Right kidney (tissue), 1 donor: Measurements from ENCODE around the gene RUNX1.

Source experiments
- DNase-seq: peaks from one replicate; pipeline ENCODE4 v3.0.0-alpha.2; 2016

Gene RUNX1

DNA sequence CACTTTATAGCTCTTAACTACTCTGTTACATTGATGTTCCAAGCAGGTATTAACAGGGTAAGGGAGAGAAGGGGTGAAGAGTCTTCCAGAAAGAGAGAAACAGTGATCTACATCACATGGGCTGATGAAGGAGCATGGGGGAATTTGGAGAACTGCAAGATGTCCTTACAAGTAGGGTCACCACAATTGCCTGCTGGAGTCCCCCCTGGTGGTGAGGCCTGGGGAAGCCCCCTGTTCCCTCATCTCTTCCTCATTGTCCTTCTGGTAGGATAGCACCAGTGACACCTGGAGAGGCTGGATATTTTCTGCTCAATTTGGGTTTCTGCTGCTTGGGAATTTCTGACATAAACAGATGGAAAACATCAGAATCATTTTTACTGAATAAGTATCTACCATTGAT is 126.6 kb downstream of the RUNX1 start:
- DNase-seq, result no peak

DNA sequence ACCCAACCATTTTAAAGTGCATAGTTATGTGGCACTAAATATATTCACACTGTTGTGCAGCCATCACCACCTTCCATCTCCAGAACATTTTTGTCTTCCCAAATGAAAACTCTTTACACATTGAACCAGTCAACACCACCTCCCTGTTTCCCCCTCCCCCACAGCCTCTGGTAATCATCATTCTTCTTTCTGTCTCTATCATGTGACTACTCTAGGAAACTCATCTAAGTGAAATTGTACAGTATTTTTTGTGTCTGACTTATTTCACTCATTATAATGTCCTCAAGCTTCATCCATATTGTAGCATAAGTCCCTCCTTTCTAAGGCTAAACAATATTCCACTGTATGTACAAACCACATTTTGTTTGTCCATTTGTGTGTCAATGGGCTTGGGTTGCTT is 128.0 kb downstream of the RUNX1 start:
- no peak for DNase-seq

DNA sequence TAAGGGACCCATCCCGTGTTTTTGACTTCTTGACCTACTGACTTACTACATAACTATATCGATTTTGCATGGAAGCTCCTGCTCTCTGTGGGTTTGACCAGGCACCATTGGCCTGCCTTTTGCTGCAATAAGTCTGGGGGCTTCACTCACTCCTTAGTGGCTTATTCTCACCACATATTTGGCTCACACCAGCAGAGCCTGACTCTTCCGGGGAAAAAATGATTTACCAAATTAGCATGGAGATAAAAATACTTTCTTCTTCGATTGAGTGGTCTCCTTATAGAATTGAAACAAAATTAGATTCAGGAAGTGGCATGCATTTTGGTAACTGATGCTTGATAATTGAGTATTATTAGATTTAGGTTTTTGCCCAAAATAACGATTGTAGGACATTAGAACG is 129.7 kb downstream of the RUNX1 start:
- DNase-seq, result no peak

DNA sequence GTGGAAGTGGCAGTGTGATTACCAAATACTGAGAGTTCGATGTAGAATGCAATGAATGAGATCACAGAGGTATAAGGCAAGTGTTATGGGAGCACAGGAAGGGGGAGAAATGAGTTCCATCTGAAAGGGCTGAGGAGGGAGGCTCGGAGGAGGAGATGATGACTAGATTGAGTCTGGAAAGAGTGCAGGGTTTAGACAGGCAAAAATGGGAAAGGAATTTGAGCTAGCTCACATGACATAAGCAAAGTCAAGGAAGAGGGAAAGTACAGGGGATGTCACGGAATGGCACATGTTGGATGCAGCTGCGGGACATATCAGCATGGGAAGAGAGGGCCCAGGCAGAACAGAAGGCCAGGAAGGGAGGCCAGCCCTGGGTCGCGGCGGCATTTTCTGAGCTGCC is 132.7 kb downstream of the RUNX1 start:
- no peak for DNase-seq

DNA sequence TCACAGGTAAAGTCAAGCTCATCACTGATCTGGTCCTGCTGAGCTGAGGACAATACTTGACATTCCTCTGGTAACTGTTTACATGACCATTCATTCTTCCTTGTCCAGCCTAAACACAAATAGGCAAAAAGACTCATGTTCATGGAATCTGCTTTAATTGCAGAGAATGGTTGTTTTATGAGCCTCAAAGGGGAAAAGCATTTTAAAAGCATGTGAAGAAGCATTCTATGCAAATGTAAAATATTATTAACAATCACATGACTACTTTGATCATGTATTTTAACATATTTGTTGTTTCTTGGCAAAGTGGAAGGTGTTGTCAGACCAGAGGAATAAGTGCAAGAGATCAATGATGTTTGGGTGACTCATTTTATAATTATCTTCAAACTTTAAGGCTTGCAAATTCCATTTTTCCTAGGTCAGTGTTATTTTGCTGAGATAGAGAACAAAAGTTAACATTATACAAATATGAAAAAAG is 133.7 kb downstream of the RUNX1 start:
- no peak for DNase-seq

DNA sequence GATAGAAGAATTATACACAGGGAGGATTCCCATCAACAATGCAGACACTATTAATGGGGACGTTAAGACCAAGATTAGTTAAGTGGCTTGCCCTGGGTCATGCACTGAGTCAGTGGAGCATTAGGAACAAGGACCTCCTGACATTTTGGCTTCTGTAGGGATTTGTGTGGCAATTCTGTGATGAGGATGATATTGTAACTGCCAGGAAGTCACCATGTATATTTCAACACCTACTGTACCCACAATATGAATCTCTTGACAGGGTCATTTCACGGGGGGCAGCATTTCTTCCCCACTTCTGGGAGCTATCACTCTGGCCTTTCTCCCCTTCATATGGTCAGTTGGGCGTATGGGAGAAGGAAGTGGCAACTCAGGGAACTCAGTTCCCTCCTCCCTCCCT is 134.9 kb downstream of the RUNX1 start:
- no peak for DNase-seq

DNA sequence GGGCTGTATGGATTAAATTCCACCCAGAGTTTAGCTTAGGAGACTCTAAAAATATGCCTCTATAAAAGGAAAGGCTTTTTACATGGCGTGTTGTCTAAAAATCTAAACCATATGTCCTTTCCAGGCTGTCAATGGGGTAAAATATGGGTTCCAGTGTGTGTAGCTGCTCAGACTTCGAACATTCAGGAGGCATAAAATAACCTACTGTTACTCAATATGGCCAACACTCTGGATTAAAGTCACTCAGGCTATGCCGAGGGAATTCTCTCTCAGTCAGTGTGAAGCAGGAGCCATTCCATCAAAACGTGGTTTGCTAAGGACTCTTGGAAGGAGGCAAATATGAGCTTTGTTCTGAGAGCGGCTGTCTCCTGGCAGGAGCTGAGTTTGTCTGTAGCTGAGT is 135.3 kb downstream of the RUNX1 start:
- DNase-seq, result no peak

DNA sequence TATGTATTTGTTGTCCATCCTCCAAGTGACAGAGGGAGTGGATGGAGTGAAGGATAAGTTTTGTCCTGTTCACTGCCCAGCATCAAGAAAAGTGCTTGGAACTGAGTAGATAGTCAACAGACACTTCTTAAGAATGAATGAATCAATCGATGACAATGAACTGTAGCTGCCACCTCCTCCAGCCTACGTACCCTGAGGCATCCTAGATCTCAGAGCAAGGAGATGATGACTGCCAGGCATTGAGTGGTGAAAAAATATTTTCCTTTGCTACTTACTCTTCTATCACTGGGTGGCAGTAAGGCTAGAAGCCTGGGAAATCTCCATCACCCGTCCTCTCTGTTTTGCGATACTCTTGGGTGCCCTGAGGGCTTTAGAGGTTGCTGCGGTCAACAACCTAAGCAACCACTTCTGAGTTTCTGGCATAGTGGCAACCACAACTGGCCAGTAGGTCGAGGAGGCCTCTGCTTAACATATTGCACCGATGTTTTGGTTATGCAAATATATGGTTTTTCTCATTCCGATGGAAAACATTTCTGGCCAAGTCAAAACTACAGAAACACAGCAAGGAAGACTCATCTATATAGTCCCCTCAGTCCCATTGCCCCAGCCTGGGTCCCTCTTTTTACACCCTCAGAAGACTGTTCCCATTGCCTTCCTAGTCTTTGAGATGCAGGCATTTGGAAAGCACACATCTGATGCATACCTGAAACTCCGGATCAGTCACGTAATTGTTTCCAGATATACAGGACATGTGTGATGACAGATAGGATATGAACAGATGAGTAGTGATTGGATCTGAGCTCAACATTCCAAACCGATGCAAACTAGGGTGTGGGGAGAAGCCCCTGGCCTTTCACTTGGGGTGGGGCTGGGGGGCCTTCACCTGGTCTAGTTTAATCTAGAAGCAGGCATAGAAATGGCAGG is 136.8 kb downstream of the RUNX1 start:
- no peak for DNase-seq

DNA sequence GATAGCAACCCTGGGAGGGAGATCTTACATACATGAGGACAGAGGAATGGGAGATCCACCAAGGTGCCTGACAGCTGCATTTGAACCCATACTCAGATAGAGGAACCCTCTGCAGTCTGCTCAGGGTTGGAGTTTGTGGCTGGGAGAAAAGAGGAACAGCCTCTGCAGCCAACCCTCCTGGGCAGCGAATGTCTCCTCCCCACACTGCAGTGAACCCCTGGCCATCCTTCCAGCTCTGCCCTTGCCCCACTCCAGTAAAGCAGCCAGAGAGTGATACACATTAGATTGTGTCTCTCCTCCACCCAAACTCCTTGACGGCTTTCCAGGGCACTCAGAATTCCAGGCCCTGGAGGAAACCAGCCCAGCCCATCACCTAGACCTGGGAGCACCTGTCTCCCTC is 137.7 kb downstream of the RUNX1 start:
- no peak for DNase-seq

DNA sequence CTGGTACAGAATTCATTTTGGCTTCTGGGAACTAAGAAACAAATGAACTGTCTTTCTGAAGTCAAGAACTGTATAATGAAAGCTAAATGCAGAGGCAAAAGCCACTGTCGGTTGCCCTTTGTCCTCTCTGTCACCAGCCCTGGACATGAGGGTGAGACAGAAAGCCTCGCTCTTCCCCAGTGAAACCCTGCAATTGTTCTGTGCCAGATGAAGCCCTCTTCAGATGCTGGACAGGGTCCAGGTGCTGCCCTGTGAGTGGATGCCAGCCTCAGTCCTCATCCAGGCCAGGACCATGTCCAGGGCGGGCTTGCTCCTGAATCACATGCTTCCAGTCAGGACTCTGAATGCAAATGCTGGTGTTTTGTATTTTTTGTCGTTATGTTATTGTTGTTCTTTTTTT is 138.7 kb downstream of the RUNX1 start:
- DNase-seq, result no peak

DNA sequence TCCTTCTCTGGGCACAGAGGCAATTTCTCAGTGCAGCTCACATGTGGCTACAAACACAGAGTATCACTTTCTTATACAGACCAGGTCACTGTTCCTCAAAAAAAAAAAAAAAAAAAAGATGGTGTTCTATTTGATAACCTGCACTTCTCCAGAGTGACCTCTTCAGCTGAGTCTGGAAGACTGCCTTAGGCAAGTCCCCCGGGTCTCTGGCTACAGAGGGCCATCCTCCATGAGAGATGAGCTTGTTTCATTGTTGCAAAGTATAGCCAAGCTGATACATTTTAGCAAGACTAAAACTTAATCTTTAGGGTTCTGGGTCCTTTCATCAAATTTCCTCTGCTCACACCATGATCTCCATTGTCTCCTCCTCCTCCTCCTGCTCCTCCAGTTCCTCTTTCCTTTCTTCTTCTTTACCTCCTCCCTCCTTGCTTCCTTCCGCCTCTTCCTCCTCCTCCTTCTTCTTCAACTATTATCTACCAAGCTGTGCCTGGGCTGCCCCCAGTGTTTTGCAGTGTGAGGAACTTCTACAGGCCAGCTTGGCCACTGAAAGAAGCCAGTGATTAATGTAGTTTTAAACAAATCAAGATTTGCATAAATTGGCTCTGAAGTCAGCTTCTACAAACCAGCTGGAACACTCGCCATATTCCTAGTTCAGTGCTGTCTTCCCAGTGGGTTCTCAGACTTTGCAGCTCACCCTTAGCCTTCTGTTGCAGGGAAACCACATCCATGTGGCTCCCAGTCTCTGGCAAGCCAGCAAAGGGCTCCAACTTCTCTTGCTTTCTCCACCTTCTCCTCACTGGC is 139.4 kb downstream of the RUNX1 start:
- no peak for DNase-seq

DNA sequence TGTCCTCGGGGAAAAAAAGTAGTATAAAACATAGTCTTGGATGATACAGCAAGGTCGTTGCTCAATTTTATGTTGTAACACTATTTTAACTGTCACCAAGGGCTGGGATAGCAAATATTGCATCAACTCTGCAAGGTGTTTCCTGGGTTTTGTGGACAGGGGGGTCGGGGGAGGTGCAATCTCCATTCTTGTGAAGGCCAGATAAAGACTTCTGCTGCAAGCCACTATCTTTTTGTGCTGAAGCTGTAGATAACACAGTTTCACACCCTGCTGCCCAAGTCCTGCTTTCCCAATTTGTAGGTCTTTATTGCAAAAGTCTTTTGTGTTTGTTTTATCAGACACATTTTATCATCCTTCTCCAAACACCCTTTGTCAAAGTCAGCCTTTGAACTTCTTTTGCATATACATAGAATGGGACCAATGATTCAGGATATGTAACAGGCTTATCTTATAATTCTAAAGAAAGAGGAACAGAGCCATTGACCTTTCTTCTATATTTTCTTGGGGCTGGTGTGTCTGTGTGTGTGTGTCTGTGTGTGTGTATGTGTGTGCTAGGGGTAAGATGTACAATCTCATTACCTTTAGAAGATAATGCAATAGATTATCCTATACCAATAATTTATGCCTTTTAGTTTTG is 140.6 kb downstream of the RUNX1 start:
- DNase-seq, result no peak

DNA sequence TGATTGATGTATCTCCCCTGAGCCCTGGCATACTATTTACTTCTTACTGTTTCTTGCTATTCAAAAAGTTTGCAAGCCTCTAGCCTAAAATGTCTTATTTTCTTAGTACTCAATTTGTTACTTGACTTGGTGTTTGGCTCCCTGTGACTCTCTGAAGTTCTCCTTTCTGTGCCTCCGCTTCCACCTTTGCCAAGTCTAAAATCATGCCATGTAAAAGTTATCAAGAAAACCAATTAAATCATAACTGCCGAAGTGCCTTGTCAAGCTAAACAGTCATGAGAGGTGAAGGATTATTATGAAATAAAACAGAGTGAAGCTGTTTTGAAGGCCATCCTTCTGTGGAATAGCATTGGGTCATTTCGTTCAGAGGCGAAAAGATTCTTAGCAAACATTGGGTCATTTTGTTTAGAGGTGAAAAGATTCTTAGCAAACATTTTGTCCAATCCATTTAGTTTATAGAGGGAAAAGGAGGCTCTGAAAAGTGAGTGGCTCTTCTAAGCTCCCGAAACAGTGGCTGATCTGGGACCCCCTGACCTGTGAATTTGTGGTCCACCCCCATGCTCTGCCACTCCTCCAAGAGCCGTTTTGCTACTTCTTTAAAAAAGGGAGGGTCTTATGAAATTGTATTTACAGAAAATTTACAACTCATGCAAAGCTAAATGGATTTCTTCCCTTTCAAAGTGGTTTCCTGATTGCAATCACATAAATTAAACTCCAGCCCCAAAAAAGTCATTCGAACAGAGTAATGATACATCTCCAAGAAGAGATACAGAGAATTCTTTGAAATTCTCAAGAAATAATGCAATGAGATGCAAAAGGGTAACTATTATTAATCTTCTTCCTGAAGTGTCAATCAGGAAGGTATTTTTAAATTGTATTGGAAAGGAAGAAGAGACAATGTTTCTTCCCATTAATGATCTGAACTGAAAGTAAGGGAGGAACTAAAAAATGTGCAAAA is 141.4 kb downstream of the RUNX1 start:
- no peak for DNase-seq

DNA sequence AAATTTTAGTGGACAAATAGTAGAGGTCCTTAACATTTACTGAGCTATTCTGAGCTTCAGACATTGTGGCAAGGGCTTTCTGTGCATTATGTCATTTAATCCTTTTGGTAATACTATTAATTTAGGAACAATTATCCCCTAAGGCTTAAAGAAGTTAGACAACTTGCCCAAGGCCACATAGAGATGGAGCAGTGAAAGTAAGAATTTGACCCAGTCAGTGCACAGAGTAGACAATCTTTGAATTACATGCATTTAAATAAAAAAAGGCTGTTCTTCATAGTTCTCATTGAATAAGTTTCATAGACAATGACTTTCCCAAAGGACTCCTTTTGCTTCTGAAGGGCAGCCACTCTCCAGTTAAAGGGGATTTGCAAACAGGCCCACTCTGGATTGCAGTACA is 142.7 kb downstream of the RUNX1 start:
- no peak for DNase-seq

DNA sequence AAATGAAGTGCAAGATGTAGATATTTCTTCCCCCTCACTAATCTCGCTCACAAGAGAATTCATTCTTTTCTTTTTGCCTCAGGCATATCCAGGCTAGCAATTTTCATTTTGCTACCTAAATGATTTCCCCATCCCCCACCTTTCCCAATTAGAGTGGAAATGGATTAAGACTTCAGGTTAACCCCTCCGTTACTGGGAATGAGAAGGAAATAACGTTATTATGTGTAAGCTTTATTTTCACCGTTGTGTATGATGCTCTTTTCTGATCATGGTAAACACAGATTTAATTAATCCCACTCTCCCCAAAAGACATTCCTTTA is 143.9 kb downstream of the RUNX1 start:
- DNase-seq, result no peak

DNA sequence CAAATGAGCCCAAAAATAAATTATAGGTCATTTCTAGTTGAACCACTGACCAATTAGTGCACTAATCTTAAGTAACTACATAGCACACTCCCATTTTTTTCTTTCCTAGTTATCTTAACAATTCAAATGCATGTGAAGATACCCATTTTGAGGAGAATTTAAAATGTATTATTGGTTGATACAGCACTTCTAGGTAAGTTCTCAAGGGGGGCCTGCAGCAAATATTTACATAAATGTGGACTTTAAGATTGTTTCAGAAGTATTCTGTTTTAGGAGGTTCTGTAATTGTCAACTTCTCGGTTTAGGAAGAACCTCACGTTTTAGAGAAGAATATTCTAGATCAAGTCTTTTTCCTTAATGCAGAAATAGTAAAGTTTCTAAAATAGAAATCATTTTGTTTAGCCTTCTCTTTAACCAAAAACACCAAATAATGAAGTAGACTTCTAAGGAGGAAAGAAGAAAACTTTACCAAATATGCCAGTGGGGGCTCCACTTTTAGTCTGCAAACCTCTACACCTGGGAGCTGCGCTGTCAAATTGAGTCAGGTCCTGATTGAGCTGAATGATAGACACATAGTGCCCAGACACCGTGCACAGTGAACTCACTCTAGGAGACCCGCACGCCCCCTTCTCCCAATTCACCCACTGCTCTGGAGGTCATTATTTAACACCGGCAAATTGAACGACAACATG is 144.4 kb downstream of the RUNX1 start:
- no peak for DNase-seq

DNA sequence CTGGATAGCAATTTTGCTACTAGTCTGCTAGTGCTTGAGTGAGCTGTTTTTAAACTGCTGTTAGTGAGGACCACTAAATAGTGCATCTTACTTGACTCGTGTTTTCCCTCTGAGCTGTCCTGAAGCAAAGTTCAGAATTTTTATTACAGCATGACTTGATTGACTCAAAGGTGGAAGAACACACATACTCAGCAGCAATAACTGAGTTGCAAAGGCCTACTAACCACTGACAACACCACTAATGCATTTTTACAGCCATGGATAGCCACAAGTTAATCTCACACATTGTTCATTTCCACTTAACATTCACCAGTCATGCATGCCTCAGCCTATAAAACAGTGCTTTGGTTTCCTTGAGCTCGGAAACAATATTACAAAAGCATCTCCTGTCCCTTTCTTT is 148.7 kb downstream of the RUNX1 start:
- DNase-seq, result no peak

DNA sequence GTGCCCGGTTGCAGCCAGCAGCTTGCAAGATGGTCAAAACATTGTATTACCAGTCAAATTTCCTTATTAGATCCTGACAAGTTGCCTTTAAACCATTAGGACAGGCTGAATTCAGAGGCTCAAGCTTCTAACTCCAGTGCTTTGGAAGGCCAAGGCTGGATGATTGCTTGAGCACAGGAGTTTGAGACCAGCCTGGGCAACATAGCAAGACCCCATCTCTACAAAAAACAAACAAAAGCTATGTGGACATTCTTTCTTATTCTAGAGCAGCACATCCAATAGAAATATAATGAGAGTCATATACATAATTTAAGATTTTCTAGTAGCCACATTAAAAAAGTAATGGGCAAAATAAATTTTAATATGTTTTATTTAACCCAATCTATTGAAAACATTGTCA is 149.3 kb downstream of the RUNX1 start:
- DNase-seq, result no peak

DNA sequence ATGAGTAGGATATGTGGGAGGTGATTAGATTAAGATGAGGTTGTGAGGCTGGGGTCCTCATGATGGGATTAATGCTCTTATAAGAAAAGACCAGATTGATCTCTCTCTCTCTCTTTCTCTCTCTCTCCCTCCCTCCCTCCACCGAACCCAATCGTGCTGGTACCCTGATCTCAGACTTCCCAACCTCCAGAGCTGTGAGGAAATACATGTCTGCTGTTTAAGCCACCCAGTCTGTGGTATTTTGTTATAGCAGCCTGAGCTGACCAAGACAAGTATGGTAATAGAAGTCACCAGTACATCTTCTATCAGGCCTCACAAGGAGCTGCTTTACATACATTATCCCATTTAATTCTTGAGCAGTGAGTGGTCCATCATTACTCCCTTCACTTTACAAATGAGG is 149.8 kb downstream of the RUNX1 start:
- DNase-seq, result no peak

DNA sequence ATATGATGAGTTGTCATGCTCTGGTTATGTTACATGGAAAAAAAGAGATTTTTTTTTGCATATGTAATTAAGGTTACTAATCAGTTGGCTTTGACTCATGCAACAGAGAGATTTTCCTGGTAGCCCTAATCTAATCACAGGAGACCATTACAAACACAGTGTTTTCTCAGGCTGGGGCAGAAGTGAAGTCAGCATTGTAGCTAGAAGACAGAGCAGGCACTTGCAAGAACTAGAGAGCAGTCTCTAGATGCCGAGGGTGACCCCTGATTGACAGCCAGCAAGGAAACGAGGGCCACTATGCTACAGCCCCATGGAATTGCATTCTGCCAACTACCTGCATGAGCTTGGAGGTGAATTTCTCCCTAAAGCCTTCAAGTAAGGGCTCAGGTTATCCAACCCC is 151.3 kb downstream of the RUNX1 start:
- no peak for DNase-seq

DNA sequence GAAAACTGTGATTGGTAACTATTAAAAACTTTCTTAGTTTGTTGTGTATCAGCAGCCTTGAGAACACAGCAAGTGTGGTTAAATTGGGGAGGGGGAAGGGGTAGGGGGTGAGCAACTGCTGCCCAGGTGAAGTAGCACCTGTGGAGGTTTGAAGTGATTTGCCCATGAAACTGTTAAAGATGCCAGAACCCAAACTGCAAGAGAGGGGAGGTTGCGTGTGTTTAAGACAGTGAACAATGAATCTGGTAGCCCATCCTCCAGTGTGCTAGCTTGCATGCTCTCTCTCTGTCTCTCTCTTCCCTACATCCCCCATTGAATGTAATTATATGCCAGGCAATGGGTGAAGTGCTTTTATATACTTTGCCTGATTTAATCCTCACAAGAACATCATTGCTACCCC is 154.7 kb downstream of the RUNX1 start:
- no peak for DNase-seq
